ENCODE data around the gene KBTBD13. TPM values are rescaled to one million over a fixed set of nuclear protein-coding genes. Genes with fewer than 3 reads are reported as not detected.

The KBTBD13 gene
- total and polyA plus RNA-seq, 11 donors: 0.78 to 11.8 (median 4.2) TPM

- Histone ChIP-seq H3K27me3 (no peaks in the 10 kb centered on the region), H3K4me3 (no peak overlapping the region), H3K36me3 (peaks cover 0 to 75% (median 46%) of the 10 kb centered on the region in 9 donors), H3K9me3 (no peaks in the 10 kb centered on the region), H3K27ac (no peak overlapping the region), H3K4me1 (peaks cover 0 to 5% (median 0%) of the 10 kb centered on the region in 12 donors)
- intact Hi-C loops (cut with DNase I): loop anchor here in 5 of 10 donors (2.0 to 5.0 kb wide), 3 partner anchors 46 to 68 kb away; no protein-coding TSS in a partner anchor
- WGBS, 4 donors: 85 to 90% (median 88%) methylated on average over 7 of the region's 7 CpGs
- ATAC-seq (no peak), DNase-seq (no peak)
- TF ChIP-seq, protein P1, sequence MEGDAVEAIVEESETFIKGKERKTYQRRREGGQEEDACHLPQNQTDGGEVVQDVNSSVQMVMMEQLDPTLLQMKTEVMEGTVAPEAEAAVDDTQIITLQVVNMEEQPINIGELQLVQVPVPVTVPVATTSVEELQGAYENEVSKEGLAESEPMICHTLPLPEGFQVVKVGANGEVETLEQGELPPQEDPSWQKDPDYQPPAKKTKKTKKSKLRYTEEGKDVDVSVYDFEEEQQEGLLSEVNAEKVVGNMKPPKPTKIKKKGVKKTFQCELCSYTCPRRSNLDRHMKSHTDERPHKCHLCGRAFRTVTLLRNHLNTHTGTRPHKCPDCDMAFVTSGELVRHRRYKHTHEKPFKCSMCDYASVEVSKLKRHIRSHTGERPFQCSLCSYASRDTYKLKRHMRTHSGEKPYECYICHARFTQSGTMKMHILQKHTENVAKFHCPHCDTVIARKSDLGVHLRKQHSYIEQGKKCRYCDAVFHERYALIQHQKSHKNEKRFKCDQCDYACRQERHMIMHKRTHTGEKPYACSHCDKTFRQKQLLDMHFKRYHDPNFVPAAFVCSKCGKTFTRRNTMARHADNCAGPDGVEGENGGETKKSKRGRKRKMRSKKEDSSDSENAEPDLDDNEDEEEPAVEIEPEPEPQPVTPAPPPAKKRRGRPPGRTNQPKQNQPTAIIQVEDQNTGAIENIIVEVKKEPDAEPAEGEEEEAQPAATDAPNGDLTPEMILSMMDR (IDR thresholded peaks at IDR 0.05): no peak
- no peak for TF ChIP-seq POLR2A (IDR thresholded peaks at IDR 0.05)
Measured at GRCh38 chr15:65100442-65100841, 23.9 kb downstream of the KBTBD13 start.

- ATAC-seq (peak in 3 of 4 donors; percentile 67 to 76 (median 74)), DNase-seq (peak; percentile 65 to 77 (median 69))
- Histone ChIP-seq H3K4me1 (peaks cover 0 to 5% (median 0%) of the 10 kb centered on the region in 12 donors), H3K27ac (no peak overlapping the region), H3K27me3 (no peaks in the 10 kb centered on the region), H3K9me3 (no peaks in the 10 kb centered on the region), H3K4me3 (no peak overlapping the region), H3K36me3 (peaks cover 0 to 85% (median 53%) of the 10 kb centered on the region in 9 donors)
- WGBS, 4 donors: 39 to 49% (median 42%) methylated on average over 9 of the region's 9 CpGs
- TF ChIP-seq, protein P1 (IDR thresholded peaks at IDR 0.05): peak; percentile 64 to 81 (median 74)
- TF ChIP-seq POLR2A (IDR thresholded peaks at IDR 0.05): no peak
- intact Hi-C loops (cut with DNase I): loop anchor here in 9 of 10 donors (1.0 to 5.0 kb wide), 4 partner anchors 47 to 69 kb away; no protein-coding TSS in a partner anchor
Measured at GRCh38 chr15:65101411-65101890, 24.9 kb downstream of the KBTBD13 start.

- 63 to 80% (median 75%) methylated on average over 33 to 75 of the region's 75 CpGs for WGBS, 4 donors
- Histone ChIP-seq H3K9me3 (no peaks in the 10 kb centered on the region), H3K36me3 (peaks cover 0 to 84% (median 55%) of the 10 kb centered on the region in 9 donors)
Measured at GRCh38 chr15:65101891-65102708, 25.6 kb downstream of the KBTBD13 start.

More at GRCh38 chr15:65101891-65102708, 25.6 kb downstream of the KBTBD13 start:
- Histone ChIP-seq H3K4me3 (no peak overlapping the region), H3K27ac (no peak overlapping the region), H3K27me3 (no peaks in the 10 kb centered on the region), H3K4me1 (peaks cover 0 to 5% (median 0%) of the 10 kb centered on the region in 12 donors)
- ATAC-seq: peak in 2 of 4 donors; percentile 15 to 30
- TF ChIP-seq POLR2A (IDR thresholded peaks at IDR 0.05): no peak
- TF ChIP-seq, protein P1 (IDR thresholded peaks at IDR 0.05): peak in 2 of 12 donors; percentile 2 to 6
- intact Hi-C loops (cut with DNase I): loop anchor here in 9 of 10 donors (1.0 to 5.0 kb wide), 4 partner anchors 47 to 70 kb away; no protein-coding TSS in a partner anchor
- no peak for DNase-seq

Data from heart left ventricle (tissue), 16 donors.